ENCODE results near the gene ERGIC1.
"Not testable (repeated sequence)": the region's sequence is repeated elsewhere in the genome, so short reads cannot be mapped to it uniquely, and the experiment has no call there.

ERGIC1 gene

GRCh38 chr5:172798422-172799215, 35.4 kb upstream of the ERGIC1 start:
- in situ Hi-C loops (cut with HindIII; ENCODE audit: low pct_ligation_motif_present, low pct_unique_long_range_greater_than_20kb, low sequenced_read_pairs), result no loop called here
- DNase-seq, result no peak

GRCh38 chr5:172799416-172799815, 34.6 kb upstream of the ERGIC1 start:
- DNase-seq, result no peak
- in situ Hi-C loops (cut with HindIII; ENCODE audit: low pct_ligation_motif_present, low pct_unique_long_range_greater_than_20kb, low sequenced_read_pairs), result no loop called here

GRCh38 chr5:172800088-172800551, 33.9 kb upstream of the ERGIC1 start:
- in situ Hi-C loops (cut with HindIII; ENCODE audit: low pct_ligation_motif_present, low pct_unique_long_range_greater_than_20kb, low sequenced_read_pairs), result no loop called here
- no peak for DNase-seq

GRCh38 chr5:172801179-172801671, 32.8 kb upstream of the ERGIC1 start:
- DNase-seq, result peak; percentile 17
- in situ Hi-C loops (cut with HindIII; ENCODE audit: low pct_ligation_motif_present, low pct_unique_long_range_greater_than_20kb, low sequenced_read_pairs), result no loop called here

- in situ Hi-C loops (cut with HindIII; ENCODE audit: low pct_ligation_motif_present, low pct_unique_long_range_greater_than_20kb, low sequenced_read_pairs), result no loop called here
- no peak for DNase-seq
These were observed 31.9 kb upstream of the ERGIC1 start for GRCh38 chr5:172802112-172802511.

- in situ Hi-C loops (cut with HindIII; ENCODE audit: low pct_ligation_motif_present, low pct_unique_long_range_greater_than_20kb, low sequenced_read_pairs), result no loop called here
- no peak for DNase-seq
These were observed 31.4 kb upstream of the ERGIC1 start for GRCh38 chr5:172802567-172803176.

GRCh38 chr5:172805018-172805683, 28.9 kb upstream of the ERGIC1 start:
- in situ Hi-C loops (cut with HindIII; ENCODE audit: low pct_ligation_motif_present, low pct_unique_long_range_greater_than_20kb, low sequenced_read_pairs), result no loop called here
- DNase-seq, result no peak

- in situ Hi-C loops (cut with HindIII; ENCODE audit: low pct_ligation_motif_present, low pct_unique_long_range_greater_than_20kb, low sequenced_read_pairs), result no loop called here
- no peak for DNase-seq
These were observed 28.3 kb upstream of the ERGIC1 start for GRCh38 chr5:172805736-172806255.

- in situ Hi-C loops (cut with HindIII; ENCODE audit: low pct_ligation_motif_present, low pct_unique_long_range_greater_than_20kb, low sequenced_read_pairs), result no loop called here
- DNase-seq, result peak; percentile 79
These were observed 27.0 kb upstream of the ERGIC1 start for GRCh38 chr5:172806897-172807672.

GRCh38 chr5:172807766-172808311, 26.2 kb upstream of the ERGIC1 start:
- no peak for DNase-seq
- in situ Hi-C loops (cut with HindIII; ENCODE audit: low pct_ligation_motif_present, low pct_unique_long_range_greater_than_20kb, low sequenced_read_pairs), result no loop called here

GRCh38 chr5:172809774-172810173, 24.3 kb upstream of the ERGIC1 start:
- DNase-seq, result no peak
- in situ Hi-C loops (cut with HindIII; ENCODE audit: low pct_ligation_motif_present, low pct_unique_long_range_greater_than_20kb, low sequenced_read_pairs), result no loop called here

GRCh38 chr5:172810996-172811395, 23.1 kb upstream of the ERGIC1 start:
- in situ Hi-C loops (cut with HindIII; ENCODE audit: low pct_ligation_motif_present, low pct_unique_long_range_greater_than_20kb, low sequenced_read_pairs); DNase-seq: not testable (repeated sequence)

- DNase-seq, result no peak
- in situ Hi-C loops (cut with HindIII; ENCODE audit: low pct_ligation_motif_present, low pct_unique_long_range_greater_than_20kb, low sequenced_read_pairs), result no loop called here
These were observed 18.4 kb upstream of the ERGIC1 start for GRCh38 chr5:172815631-172816030.

- in situ Hi-C loops (cut with HindIII; ENCODE audit: low pct_ligation_motif_present, low pct_unique_long_range_greater_than_20kb, low sequenced_read_pairs), result no loop called here
- DNase-seq, result peak; percentile 40
These were observed 17.0 kb upstream of the ERGIC1 start for GRCh38 chr5:172816925-172817562.

- no peak for DNase-seq
- in situ Hi-C loops (cut with HindIII; ENCODE audit: low pct_ligation_motif_present, low pct_unique_long_range_greater_than_20kb, low sequenced_read_pairs), result no loop called here
These were observed 16.4 kb upstream of the ERGIC1 start for GRCh38 chr5:172817664-172818063.

GRCh38 chr5:172818081-172818480, 16.0 kb upstream of the ERGIC1 start:
- in situ Hi-C loops (cut with HindIII; ENCODE audit: low pct_ligation_motif_present, low pct_unique_long_range_greater_than_20kb, low sequenced_read_pairs), result no loop called here
- DNase-seq, result no peak

GRCh38 chr5:172819569-172819968, 14.5 kb upstream of the ERGIC1 start:
- no peak for DNase-seq
- in situ Hi-C loops (cut with HindIII; ENCODE audit: low pct_ligation_motif_present, low pct_unique_long_range_greater_than_20kb, low sequenced_read_pairs), result no loop called here

Measured in ACHN (cell line).